Mesenchymal stem cell (in vitro differentiated cells and primary cell): ENCODE data around the gene TCF7L1.

Experiments
- DNase-seq: peaks from one replicate; pipeline ENCODE4 v3.0.0-alpha.2; 2013
- H2AFZ ChIP-seq: one replicate; pipeline ENCODE4 v1.6.1; 2013; ENCODE audit warnings: low read depth, mild to moderate bottlenecking, control low read depth, inconsistent platforms, low read length, moderate library complexity
- H2AK5ac ChIP-seq: 2 replicates; pipeline ENCODE4 v1.6.1; 2013; ENCODE audit warnings: low read length, moderate library complexity, mild to moderate bottlenecking, inconsistent platforms; ENCODE audit not compliant: severe bottlenecking
- H2BK120ac ChIP-seq: one replicate; pipeline ENCODE4 v1.6.1; 2013; ENCODE audit warnings: low read depth, mild to moderate bottlenecking, inconsistent platforms, low read length, moderate library complexity
- H2BK12ac ChIP-seq, 2 experiments: one replicate each; pipeline ENCODE4 v1.6.1; 2013; ENCODE audit warnings: inconsistent platforms in 2 of 2, low read length in 2 of 2, mild to moderate bottlenecking in 2 of 2, moderate library complexity in 2 of 2, control low read depth in 1 of 2
- H2BK15ac ChIP-seq: one replicate; pipeline ENCODE4 v1.6.1; 2013; ENCODE audit warnings: mild to moderate bottlenecking, low read depth, inconsistent platforms; ENCODE audit not compliant: poor library complexity, severe bottlenecking
- H2BK5ac ChIP-seq: 2 replicates; pipeline ENCODE4 v1.6.1; 2013; ENCODE audit warnings: low read depth, mild to moderate bottlenecking, low read length, control low read depth, inconsistent platforms; ENCODE audit not compliant: poor library complexity, severe bottlenecking
- H3K14ac ChIP-seq, 2 experiments: one replicate each; pipeline ENCODE4 v1.6.1; 2013; ENCODE audit warnings: inconsistent platforms in 2 of 2, low read length in 2 of 2, control low read depth in 1 of 2, mild to moderate bottlenecking in 1 of 2, moderate library complexity in 1 of 2
- H3K18ac ChIP-seq, 2 experiments: one replicate each; pipeline ENCODE4 v1.6.1; 2013; ENCODE audit warnings: inconsistent platforms in 2 of 2, low read length in 2 of 2, control low read depth in 1 of 2, low read depth in 1 of 2, mild to moderate bottlenecking in 1 of 2
- H3K23ac ChIP-seq, 2 experiments: one replicate each; pipeline ENCODE4 v1.6.1; 2013; ENCODE audit warnings: inconsistent platforms in 2 of 2, low read length in 2 of 2, mild to moderate bottlenecking in 2 of 2, moderate library complexity in 2 of 2, control low read depth in 1 of 2
- H3K27ac ChIP-seq: 2 replicates; pipeline ENCODE4 v1.5.1; 2013; ENCODE audit warnings: mild to moderate bottlenecking, moderate library complexity, low read length, control low read depth, inconsistent platforms; ENCODE audit not compliant: poor library complexity, severe bottlenecking
- H3K27me3 ChIP-seq, 2 experiments: 2 replicates each; pipeline versions ENCODE4 v1.6.1 to v1.7.0; 2013; ENCODE audit warnings: low read length in 2 of 2, mild to moderate bottlenecking in 2 of 2, moderate library complexity in 2 of 2, control low read depth in 1 of 2, inconsistent platforms in 1 of 2; ENCODE audit not compliant: control insufficient read depth in 1 of 2, insufficient read depth in 1 of 2
- H3K36me3 ChIP-seq, 2 experiments: 2 replicates each; pipeline versions ENCODE4 v1.6.1 to v1.7.0; 2013; ENCODE audit warnings: low read length in 2 of 2, control low read depth in 1 of 2, inconsistent platforms in 1 of 2, low read depth in 1 of 2, mild to moderate bottlenecking in 1 of 2; ENCODE audit not compliant: insufficient read depth in 2 of 2, control insufficient read depth in 1 of 2
- H3K4ac ChIP-seq, 2 experiments: one replicate each; pipeline ENCODE4 v1.6.1; 2013; ENCODE audit warnings: inconsistent platforms in 2 of 2, low read length in 2 of 2, mild to moderate bottlenecking in 2 of 2, moderate library complexity in 2 of 2, control low read depth in 1 of 2, low read depth in 1 of 2
- H3K4me1 ChIP-seq: 2 replicates; pipeline ENCODE4 v1.6.1; 2013; ENCODE audit warnings: low read depth, low read length, control low read depth; ENCODE audit not compliant: control insufficient read depth, insufficient read depth
- H3K4me2 ChIP-seq: 2 replicates; pipeline ENCODE4 v1.6.1; 2013; ENCODE audit warnings: low read length, mild to moderate bottlenecking, inconsistent platforms; ENCODE audit not compliant: poor library complexity, severe bottlenecking
- H3K4me3 ChIP-seq, 2 experiments: 2 replicates each; pipeline versions ENCODE4 v1.5.1 to v1.7.0; 2013; ENCODE audit warnings: low read length in 2 of 2, mild to moderate bottlenecking in 2 of 2, control low read depth in 1 of 2, low read depth in 1 of 2; ENCODE audit not compliant: insufficient read depth in 1 of 2
- H3K79me1 ChIP-seq: replicated peaks from 2 replicates; pipeline ENCODE4 v1.6.1; 2013; ENCODE audit warnings: mild to moderate bottlenecking, control low read depth, low read length, inconsistent platforms; ENCODE audit not compliant: poor library complexity, severe bottlenecking
- H3K9ac ChIP-seq: 2 replicates; pipeline ENCODE4 v1.7.0; 2013; ENCODE audit warnings: mild to moderate bottlenecking, low read length, moderate library complexity
- H3K9me3 ChIP-seq: 2 replicates; pipeline ENCODE4 v1.7.0; 2013; ENCODE audit warnings: mild to moderate bottlenecking, low read length; ENCODE audit not compliant: control insufficient read depth
- H4K8ac ChIP-seq: one replicate; pipeline ENCODE4 v1.6.1; 2013; ENCODE audit warnings: inconsistent platforms, mild to moderate bottlenecking, low read length, moderate library complexity
- H4K91ac ChIP-seq: one replicate; pipeline ENCODE4 v1.6.1; 2013; ENCODE audit warnings: mild to moderate bottlenecking, low read length, inconsistent platforms
- WGBS: methylation state at CpG from one replicate; pipeline ENCODE4 v1.1.7; 2013; ENCODE audit warnings: mixed read lengths; 5-methylcytosine and 5-hydroxymethylcytosine counted together

TCF7L1 gene

GRCh38 chr2:85162746-85163301 lies 29.6 kb downstream of the TCF7L1 start:
- H3K4me3 ChIP-seq: peak overlapping the region in 1 of 2 experiments; percentile 63
- no peak overlapping the region for H2AK5ac ChIP-seq
- H3K9ac ChIP-seq: peak overlapping the region; percentile 55
- H3K27ac ChIP-seq: peak overlapping the region; percentile 8
- peaks cover 0 to 12% of the 10 kb centered on the region in 2 experiments for H3K36me3 ChIP-seq
- H4K8ac ChIP-seq: no peak overlapping the region
- H3K4ac ChIP-seq: no peak overlapping the region
- DNase-seq: peak; percentile 76
- H2AFZ ChIP-seq: no peak overlapping the region
- peaks cover 36% of the 10 kb centered on the region for H3K79me1 ChIP-seq
- H3K4me2 ChIP-seq: no peak overlapping the region
- H2BK12ac ChIP-seq: no peak overlapping the region
- H3K27me3 ChIP-seq: peaks cover 0 to 6% of the 10 kb centered on the region in 2 experiments
- 2% methylated on average over 7 of the region's 8 CpGs for WGBS
- H2BK120ac ChIP-seq: no peak overlapping the region
- H3K14ac ChIP-seq: no peak overlapping the region
- H4K91ac ChIP-seq: no peak overlapping the region
- H3K18ac ChIP-seq: no peak overlapping the region
- H3K9me3 ChIP-seq: no peaks in the 10 kb centered on the region
- H3K23ac ChIP-seq: no peak overlapping the region
- H3K4me1 ChIP-seq: peaks cover 23% of the 10 kb centered on the region
- no peak overlapping the region for H2BK15ac ChIP-seq
- no peak overlapping the region for H2BK5ac ChIP-seq

GRCh38 chr2:85163675-85164074 lies 30.5 kb downstream of the TCF7L1 start:
- Histone ChIP-seq H3K9ac (no peak overlapping the region), H3K14ac (no peak overlapping the region), H3K4me2 (no peak overlapping the region), H3K18ac (no peak overlapping the region), H2AK5ac (no peak overlapping the region), H2BK12ac (no peak overlapping the region), H3K27me3 (peaks cover 0 to 6% of the 10 kb centered on the region in 2 experiments), H3K79me1 (peaks cover 35% of the 10 kb centered on the region), H3K4me3 (peak overlapping the region in 1 of 2 experiments; percentile 53), H4K8ac (no peak overlapping the region), H2AFZ (no peak overlapping the region), H2BK15ac (no peak overlapping the region), H2BK5ac (no peak overlapping the region), H3K23ac (no peak overlapping the region), H3K36me3 (peaks cover 0 to 11% of the 10 kb centered on the region in 2 experiments), H3K4ac (no peak overlapping the region), H3K4me1 (peaks cover 23% of the 10 kb centered on the region), H2BK120ac (no peak overlapping the region), H4K91ac (no peak overlapping the region), H3K9me3 (no peaks in the 10 kb centered on the region), H3K27ac (no peak overlapping the region)
- no peak for DNase-seq
- 97% methylated on average over 2 of the region's 3 CpGs for WGBS

- H3K4me2 ChIP-seq: no peak overlapping the region
- H3K9ac ChIP-seq: no peak overlapping the region
- peaks cover 23% of the 10 kb centered on the region for H3K4me1 ChIP-seq
- H3K27me3 ChIP-seq: peaks cover 0 to 6% of the 10 kb centered on the region in 2 experiments
- no peak overlapping the region for H2AFZ ChIP-seq
- no peak overlapping the region for H3K27ac ChIP-seq
- DNase-seq: no peak
- H4K91ac ChIP-seq: no peak overlapping the region
- H2BK15ac ChIP-seq: no peak overlapping the region
- H3K9me3 ChIP-seq: no peaks in the 10 kb centered on the region
- no peak overlapping the region for H3K14ac ChIP-seq
- 90% methylated on average over 5 of the region's 8 CpGs for WGBS
- no peak overlapping the region for H3K4me3 ChIP-seq
- peaks cover 32% of the 10 kb centered on the region for H3K79me1 ChIP-seq
- no peak overlapping the region for H2BK12ac ChIP-seq
- no peak overlapping the region for H3K23ac ChIP-seq
- H2BK120ac ChIP-seq: no peak overlapping the region
- no peak overlapping the region for H2AK5ac ChIP-seq
- H3K36me3 ChIP-seq: peaks cover 0 to 6% of the 10 kb centered on the region in 2 experiments
- no peak overlapping the region for H2BK5ac ChIP-seq
- H4K8ac ChIP-seq: no peak overlapping the region
- no peak overlapping the region for H3K18ac ChIP-seq
- H3K4ac ChIP-seq: no peak overlapping the region
Measured at GRCh38 chr2:85164145-85164569, 31.0 kb downstream of the TCF7L1 start.

GRCh38 chr2:85165088-85165690 lies 32.0 kb downstream of the TCF7L1 start:
- 75% methylated on average over 9 of the region's 9 CpGs for WGBS
- Histone ChIP-seq H3K14ac (no peak overlapping the region), H3K4me2 (no peak overlapping the region), H3K4ac (no peak overlapping the region), H2BK15ac (no peak overlapping the region), H2BK5ac (no peak overlapping the region), H4K91ac (no peak overlapping the region), H3K4me3 (no peak overlapping the region), H3K4me1 (peaks cover 21% of the 10 kb centered on the region), H2BK120ac (no peak overlapping the region), H3K9ac (no peak overlapping the region), H3K9me3 (no peaks in the 10 kb centered on the region), H3K27ac (no peak overlapping the region), H2AFZ (no peak overlapping the region), H2AK5ac (no peak overlapping the region), H3K27me3 (no peaks in the 10 kb centered on the region), H3K36me3 (no peaks in the 10 kb centered on the region), H3K23ac (no peak overlapping the region), H4K8ac (no peak overlapping the region), H3K18ac (no peak overlapping the region), H3K79me1 (peaks cover 23% of the 10 kb centered on the region), H2BK12ac (no peak overlapping the region)
- DNase-seq: no peak
